Gastrocnemius medialis (tissue), 4 donors: ENCODE results near the gene TBC1D2. TPM values are rescaled to one million over a fixed set of nuclear protein-coding genes. Genes with fewer than 3 reads are reported as not detected.
"Not testable (repeated sequence)": the region's sequence is repeated elsewhere in the genome, so short reads cannot be mapped to it uniquely, and the experiment has no call there.

ENCODE experiments used
- ATAC-seq, 2 donors: fragments of 150-250 bp; one replicate each; pipeline ENCODE4 v1.9.1; 2016
- DNase-seq, 2 donors: peaks; one replicate each; pipeline ENCODE4 v3.0.0-alpha.2; 2019
- H3K27ac ChIP-seq, 4 donors: fragments of 200-600 bp; sonication (generic); 1 replicate in 1 of 4; 2 replicates in 3 of 4; pipeline ENCODE4 v1.5.1; 2016 to 2018; ENCODE audit warnings: mild to moderate bottlenecking in 2 of 4, moderate library complexity in 1 of 4
- H3K27me3 ChIP-seq, 3 donors: fragments of 200-600 bp; sonication (generic) in 2 of 3; 1 replicate in 1 of 3; 2 replicates in 2 of 3; pipeline versions ENCODE4 v1.5.1 to v1.6.0; 2016 to 2019; ENCODE audit warnings: mild to moderate bottlenecking in 1 of 3, moderate library complexity in 1 of 3
- H3K36me3 ChIP-seq, 2 donors: fragments of 200-600 bp; sonication (generic) in 1 of 2; one replicate each; pipeline ENCODE4 v1.5.1; 2017 to 2018
- H3K4me1 ChIP-seq, 2 donors: fragments of 200-600 bp; sonication (generic) in 1 of 2; one replicate each; pipeline ENCODE4 v1.5.1; 2016 to 2017; ENCODE audit warnings: mild to moderate bottlenecking in 2 of 2
- H3K4me3 ChIP-seq, 4 donors: fragments of 200-600 bp; sonication (generic) in 3 of 4; 1 replicate in 1 of 4; 2 replicates in 3 of 4; pipeline ENCODE4 v1.5.1; 2016 to 2019; ENCODE audit warnings: mild to moderate bottlenecking in 2 of 4
- H3K9me3 ChIP-seq, 3 donors: fragments of 200-600 bp; sonication (generic) in 2 of 3; 1 replicate in 1 of 3; 2 replicates in 2 of 3; pipeline ENCODE4 v1.5.1; 2016 to 2019
- POLR2A ChIP-seq, 2 donors: fragments of 450-650 bp; IDR thresholded peaks; one replicate each; pipeline ENCODE4 v1.6.1; 2017; ENCODE audit warnings: antibody characterized with exemption in 2 of 2, mild to moderate bottlenecking in 2 of 2, moderate library complexity in 2 of 2
- in situ Hi-C, 4 donors: fragments of 200-750 bp; cut with MboI; loops; one replicate each; pipeline versions ENCODE4 v1.15.0 to v1.8.0; 2017; ENCODE audit warnings: low sequenced_read_pairs in 4 of 4
- intact Hi-C: fragments of 100-400 bp; cut with DNase I; formaldehyde crosslinking; loops from one replicate; pipeline ENCODE4 v1.15.1; 2023; ENCODE audit warnings: low total_unique reads
- total RNA-seq, 4 donors: library from RNA; depleted of rRNA; stranded (reverse); fragments of >200 nt; gene quantifications; one replicate each; pipeline versions ENCODE4 v1.1.0 to v1.2.3, GENCODE V29; 2016
- TF ChIP-seq, protein P1 (sequence below), 5 experiments: fragments of 450-650 bp in 3 of 5; fragments of 200-600 bp in 2 of 5; sonication (generic) in 2 of 5; IDR thresholded peaks in 4 of 5; conservative IDR thresholded peaks in 1 of 5; 1 replicate in 4 of 5; 2 replicates in 1 of 5; pipeline ENCODE4 v1.5.1; 2016 to 2019; ENCODE audit warnings: antibody characterized with exemption in 5 of 5, mild to moderate bottlenecking in 3 of 5, moderate library complexity in 3 of 5

The TBC1D2 gene
- total RNA-seq, 4 donors from 2014 or later, result 0.66 to 2.9 (median 1.6) TPM

DNA sequence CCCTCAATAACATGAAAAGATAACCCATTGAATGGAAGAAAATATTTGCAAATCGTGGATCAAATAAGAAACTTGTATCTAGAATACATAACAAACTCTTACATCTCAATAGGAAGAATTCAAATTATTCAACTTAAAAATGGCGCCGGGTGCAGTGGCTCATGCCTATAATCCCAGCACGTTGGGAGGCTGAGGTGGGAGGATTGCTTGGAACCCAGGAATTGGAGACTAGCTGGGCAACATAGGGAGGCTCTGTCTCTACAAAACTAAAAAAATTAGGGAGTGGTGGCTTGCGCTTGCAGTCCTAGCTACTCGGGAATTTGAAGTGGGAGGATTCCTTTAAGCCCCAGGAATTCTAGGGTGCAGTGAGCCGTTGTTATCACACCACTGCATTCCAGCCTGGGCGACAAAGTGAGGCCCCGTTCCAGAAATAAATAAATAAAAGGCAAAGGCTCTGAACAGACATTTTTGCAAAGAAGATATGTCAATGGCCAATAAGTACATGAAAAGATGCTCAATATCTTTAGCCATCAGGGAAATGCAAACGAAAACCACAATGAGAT, 21.5 kb upstream of the TBC1D2 start:
- Histone ChIP-seq H3K4me3 (no peak overlapping the region), H3K27ac (no peak overlapping the region), H3K27me3 (peaks cover 0 to 9% (median 8%) of the 10 kb centered on the region in 3 donors), H3K36me3 (no peaks in the 10 kb centered on the region), H3K9me3 (no peaks in the 10 kb centered on the region), H3K4me1 (no peaks in the 10 kb centered on the region)
- DNase-seq (no peak), ATAC-seq (no peak)
- intact Hi-C loops (no loop called here), in situ Hi-C loops (no loop called here)
- TF ChIP-seq, protein P1, sequence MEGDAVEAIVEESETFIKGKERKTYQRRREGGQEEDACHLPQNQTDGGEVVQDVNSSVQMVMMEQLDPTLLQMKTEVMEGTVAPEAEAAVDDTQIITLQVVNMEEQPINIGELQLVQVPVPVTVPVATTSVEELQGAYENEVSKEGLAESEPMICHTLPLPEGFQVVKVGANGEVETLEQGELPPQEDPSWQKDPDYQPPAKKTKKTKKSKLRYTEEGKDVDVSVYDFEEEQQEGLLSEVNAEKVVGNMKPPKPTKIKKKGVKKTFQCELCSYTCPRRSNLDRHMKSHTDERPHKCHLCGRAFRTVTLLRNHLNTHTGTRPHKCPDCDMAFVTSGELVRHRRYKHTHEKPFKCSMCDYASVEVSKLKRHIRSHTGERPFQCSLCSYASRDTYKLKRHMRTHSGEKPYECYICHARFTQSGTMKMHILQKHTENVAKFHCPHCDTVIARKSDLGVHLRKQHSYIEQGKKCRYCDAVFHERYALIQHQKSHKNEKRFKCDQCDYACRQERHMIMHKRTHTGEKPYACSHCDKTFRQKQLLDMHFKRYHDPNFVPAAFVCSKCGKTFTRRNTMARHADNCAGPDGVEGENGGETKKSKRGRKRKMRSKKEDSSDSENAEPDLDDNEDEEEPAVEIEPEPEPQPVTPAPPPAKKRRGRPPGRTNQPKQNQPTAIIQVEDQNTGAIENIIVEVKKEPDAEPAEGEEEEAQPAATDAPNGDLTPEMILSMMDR (IDR thresholded peaks at IDR 0.05 in 4 of 5, conservative IDR thresholded peaks at IDR 0.05 in 1 of 5), result no peak
- no peak for TF ChIP-seq POLR2A (IDR thresholded peaks at IDR 0.05)

DNA sequence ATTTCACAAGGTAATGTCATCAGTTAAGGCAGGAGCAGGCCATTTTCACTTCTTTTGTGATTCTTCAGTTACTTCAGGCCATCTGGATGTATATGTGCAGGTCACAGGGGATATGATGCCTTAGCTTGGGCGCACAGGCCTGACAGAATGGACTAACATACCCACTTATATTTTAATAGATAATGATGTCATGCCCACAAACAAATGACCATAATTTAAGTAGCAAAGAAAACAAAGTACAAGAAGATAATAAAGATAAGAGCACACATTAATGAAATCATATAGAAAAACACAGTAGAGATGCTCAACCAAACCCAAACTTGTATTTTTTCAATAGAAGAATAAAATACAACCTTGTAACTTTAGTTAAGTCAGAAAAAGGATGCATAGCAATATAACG, 19.7 kb upstream of the TBC1D2 start:
- DNase-seq, result no peak
- H3K4me1 ChIP-seq, result no peaks in the 10 kb centered on the region
- no peak for TF ChIP-seq POLR2A (IDR thresholded peaks at IDR 0.05)
- TF ChIP-seq, protein P1 (IDR thresholded peaks at IDR 0.05 in 4 of 5, conservative IDR thresholded peaks at IDR 0.05 in 1 of 5), result no peak
- in situ Hi-C loops (no loop called here), intact Hi-C loops (no loop called here)
- H3K9me3 ChIP-seq, result no peaks in the 10 kb centered on the region
- H3K4me3 ChIP-seq, result no peak overlapping the region
- no peak for ATAC-seq
- no peak overlapping the region for H3K27ac ChIP-seq
- peaks cover 0 to 9% (median 3%) of the 10 kb centered on the region in 3 donors for H3K27me3 ChIP-seq
- H3K36me3 ChIP-seq, result no peaks in the 10 kb centered on the region

DNA sequence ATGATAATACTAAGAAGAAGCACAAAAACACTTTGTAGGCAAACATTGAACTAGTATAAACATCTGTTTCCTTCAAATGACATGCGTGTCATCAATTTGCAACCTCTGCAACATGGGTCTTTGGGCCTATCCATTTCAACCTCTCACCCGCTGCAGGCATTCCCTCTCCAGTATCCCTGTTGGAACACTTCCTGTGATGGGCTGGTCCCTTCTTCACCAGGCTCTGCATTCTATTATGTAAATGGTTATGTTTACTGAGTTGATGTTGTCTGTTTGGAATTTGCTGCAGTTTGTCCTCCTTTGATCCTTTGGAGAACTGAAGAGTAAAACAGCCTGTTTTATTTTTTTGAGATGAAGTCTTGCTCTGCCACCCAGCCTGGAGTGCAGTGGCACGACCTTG, 16.6 kb upstream of the TBC1D2 start:
- in situ Hi-C loops, result loop anchor here in 3 of 4 donors (25.0 kb wide), 3 partner anchors 210 to 560 kb away; partner anchors contain the start of genes TRMO (in 2 of the 3) and NANS (in 1 of the 3)
- intact Hi-C loops, result no loop called here
- Histone ChIP-seq H3K36me3 (no peaks in the 10 kb centered on the region), H3K4me1 (no peaks in the 10 kb centered on the region), H3K27me3 (peaks cover 0 to 9% (median 0%) of the 10 kb centered on the region in 3 donors), H3K9me3 (no peaks in the 10 kb centered on the region), H3K27ac (no peak overlapping the region), H3K4me3 (no peak overlapping the region)
- ATAC-seq, result no peak
- TF ChIP-seq, protein P1 (IDR thresholded peaks at IDR 0.05 in 4 of 5, conservative IDR thresholded peaks at IDR 0.05 in 1 of 5), result no peak
- no peak for TF ChIP-seq POLR2A (IDR thresholded peaks at IDR 0.05)
- DNase-seq, result no peak

DNA sequence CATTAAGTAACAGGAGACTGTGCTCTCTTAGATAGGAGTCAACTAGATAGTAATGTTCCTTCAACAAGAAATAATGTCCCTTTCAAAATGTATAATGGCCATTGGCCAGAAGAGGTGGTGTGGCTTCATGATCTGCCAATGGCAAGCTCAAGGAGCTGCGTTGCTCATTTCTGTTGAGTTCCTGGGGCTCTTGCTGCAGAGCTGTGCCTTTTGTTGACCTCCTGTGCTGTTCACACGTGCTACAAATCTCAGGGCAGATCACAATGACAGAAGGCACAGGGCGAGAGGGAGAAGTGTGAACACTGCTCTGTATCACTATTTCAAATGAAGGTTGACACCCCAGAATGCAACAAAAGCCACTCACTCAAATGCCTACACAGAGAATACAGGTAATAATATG, 16.0 kb upstream of the TBC1D2 start:
- in situ Hi-C loops (loop anchor here in 3 of 4 donors (25.0 kb wide), 3 partner anchors 209 to 559 kb away; partner anchors contain the start of genes TRMO (in 2 of the 3) and NANS (in 1 of the 3)), intact Hi-C loops (no loop called here)
- DNase-seq (no peak), ATAC-seq (no peak)
- no peak overlapping the region for H3K4me3 ChIP-seq
- TF ChIP-seq, protein P1 (IDR thresholded peaks at IDR 0.05 in 4 of 5, conservative IDR thresholded peaks at IDR 0.05 in 1 of 5), result no peak
- no peak for TF ChIP-seq POLR2A (IDR thresholded peaks at IDR 0.05)
- peaks cover 0 to 7% (median 0%) of the 10 kb centered on the region in 3 donors for H3K27me3 ChIP-seq
- H3K27ac ChIP-seq, result no peak overlapping the region
- H3K9me3 ChIP-seq, result no peaks in the 10 kb centered on the region
- H3K4me1 ChIP-seq, result no peaks in the 10 kb centered on the region
- H3K36me3 ChIP-seq, result no peaks in the 10 kb centered on the region

DNA sequence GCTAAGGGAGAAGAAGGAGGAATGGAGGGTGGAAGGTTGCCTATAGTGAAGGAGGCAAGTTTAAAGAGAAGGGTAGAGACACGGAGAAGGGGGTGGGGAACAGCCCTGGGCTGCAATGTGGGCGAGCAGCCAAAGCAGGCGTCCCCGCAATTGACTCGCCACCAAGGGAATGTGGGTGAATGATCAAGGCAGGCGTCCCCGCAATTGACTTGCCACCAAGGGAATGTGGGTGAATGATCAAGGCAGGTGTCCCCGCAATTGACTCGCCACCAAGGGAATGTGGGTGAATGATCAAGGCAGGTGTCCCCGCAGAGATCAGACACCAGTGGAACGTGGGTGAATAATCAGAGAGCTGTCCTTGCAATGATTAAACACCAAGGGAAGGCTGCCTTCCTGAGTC, 14.8 kb upstream of the TBC1D2 start:
- H3K27ac ChIP-seq, DNase-seq, H3K27me3 ChIP-seq, H3K9me3 ChIP-seq, H3K36me3 ChIP-seq, ATAC-seq, H3K4me3 ChIP-seq, H3K4me1 ChIP-seq, intact Hi-C loops: not testable (repeated sequence)
- in situ Hi-C loops, result loop anchor here in 3 of 4 donors (25.0 kb wide), 3 partner anchors 208 to 558 kb away; partner anchors contain the start of genes TRMO (in 2 of the 3) and NANS (in 1 of the 3)

DNA sequence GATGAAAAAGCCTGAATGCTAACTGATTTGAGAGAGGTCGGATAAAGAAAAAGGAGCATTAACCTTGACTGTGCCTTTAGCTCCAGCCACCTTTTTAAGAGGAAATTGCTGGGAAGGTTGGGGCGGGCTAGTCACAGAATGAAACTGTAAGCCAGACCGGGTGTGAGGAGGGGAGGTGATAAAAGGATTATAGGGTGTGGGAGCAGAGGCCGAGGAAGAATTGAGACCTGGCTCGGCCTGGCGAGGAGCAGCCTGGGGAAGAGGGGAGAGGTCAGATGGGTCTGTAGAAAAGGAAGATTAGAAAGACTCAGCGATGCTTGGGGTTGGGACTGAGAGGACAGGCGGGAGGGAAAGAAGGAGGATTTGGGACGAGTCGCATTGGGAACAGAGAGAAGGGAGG, 14.2 kb upstream of the TBC1D2 start:
- H3K9me3 ChIP-seq, DNase-seq, H3K27ac ChIP-seq, H3K4me3 ChIP-seq, H3K27me3 ChIP-seq, intact Hi-C loops, ATAC-seq, H3K4me1 ChIP-seq, H3K36me3 ChIP-seq: not testable (repeated sequence)
- in situ Hi-C loops, result loop anchor here (10.0 to 25.0 kb wide), 6 partner anchors 65 to 557 kb away; partner anchors contain the start of genes TRMO (in 2 of the 4) and NANS (in 1 of the 4)

DNA sequence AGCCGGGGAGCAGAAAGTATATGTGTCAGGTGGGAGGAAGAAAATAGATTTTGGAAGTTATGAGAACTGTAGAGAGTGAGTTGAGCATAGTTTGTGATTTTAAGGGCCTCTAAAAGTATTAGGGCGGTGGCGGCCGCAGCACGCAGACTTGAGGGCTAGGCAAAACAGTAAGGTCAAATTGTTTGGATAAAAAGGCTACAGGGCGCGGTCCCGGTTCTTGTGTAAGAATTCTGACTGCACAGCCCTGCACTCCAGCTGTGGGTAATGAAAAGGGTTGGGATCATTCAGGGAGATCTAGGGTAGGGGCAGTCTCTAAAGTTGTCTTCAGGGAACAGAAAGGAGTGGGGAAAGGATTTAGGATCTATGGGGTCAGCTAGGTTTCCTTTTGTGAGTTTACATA, 12.1 kb upstream of the TBC1D2 start:
- ATAC-seq, H3K4me3 ChIP-seq, H3K4me1 ChIP-seq, H3K36me3 ChIP-seq, intact Hi-C loops, H3K9me3 ChIP-seq, DNase-seq, H3K27ac ChIP-seq, H3K27me3 ChIP-seq: not testable (repeated sequence)
- in situ Hi-C loops, result loop anchor here (10.0 to 25.0 kb wide), 6 partner anchors 63 to 555 kb away; partner anchors contain the start of genes TRMO (in 2 of the 4) and NANS (in 1 of the 4)
